ENCODE measurements around the gene ALAD. TPM values are rescaled to one million over a fixed set of nuclear protein-coding genes. Genes with fewer than 3 reads are reported as not detected.
"Not testable (repeated sequence)": the region's sequence is repeated elsewhere in the genome, so short reads cannot be mapped to it uniquely, and the experiment has no call there.

The ALAD gene
- total RNA-seq, 3 donors from 2014 or later (not counting 1 experiment from before 2014, with no cell fraction given), result 30.3 to 38.7 (median 36.4) TPM

- 49% methylated on average over 7 of the region's 7 CpGs for WGBS (ENCODE audit: insufficient coverage)
- peak overlapping the region; percentile 75 for H3K4me3 Mint-ChIP-seq
- H3K27ac ChIP-seq (ENCODE audit: low read length), result not testable (repeated sequence)
These were observed 5.9 kb upstream of the ALAD start for GRCh38 chr9:113406873-113407511.

GRCh38 chr9:113406353-113406752, 5.3 kb upstream of the ALAD start:
- H3K4me3 ChIP-seq (ENCODE audit: low read length); DNase-seq; H3K9me3 ChIP-seq (ENCODE audit: control insufficient read depth, insufficient read depth, low read length); H3K27ac ChIP-seq (ENCODE audit: low read length); H3K36me3 Mint-ChIP-seq; H3K36me3 ChIP-seq (ENCODE audit: control insufficient read depth, insufficient read depth, low read length); H3K27me3 Mint-ChIP-seq (ENCODE audit: low read depth in 2 of 2); ATAC-seq; H3K27me3 ChIP-seq (ENCODE audit: control insufficient read depth, insufficient read depth, low read length); intact Hi-C loops (cut with micrococcal nuclease); H3K4me3 Mint-ChIP-seq; H3K9me3 Mint-ChIP-seq: not testable (repeated sequence)
- Mint-ChIP-seq H3K4me1 (peaks cover 29 to 31% of the 10 kb centered on the region in 2 donors), H3K27ac (peak overlapping the region; percentile 61 to 96)
- H3K4me1 ChIP-seq (ENCODE audit: control insufficient read depth, insufficient read depth, low read length), result peaks cover 24% of the 10 kb centered on the region
- 96% methylated on average over 9 of the region's 9 CpGs for WGBS (ENCODE audit: insufficient coverage)

More at GRCh38 chr9:113406873-113407511, 5.9 kb upstream of the ALAD start:
- H3K4me1 Mint-ChIP-seq, result peaks cover 24 to 28% of the 10 kb centered on the region in 2 donors
- not testable (repeated sequence) for H3K36me3 Mint-ChIP-seq; H3K9me3 ChIP-seq (ENCODE audit: control insufficient read depth, insufficient read depth, low read length); H3K9me3 Mint-ChIP-seq; H3K36me3 ChIP-seq (ENCODE audit: control insufficient read depth, insufficient read depth, low read length); H3K4me3 ChIP-seq (ENCODE audit: low read length); H3K27me3 Mint-ChIP-seq (ENCODE audit: low read depth in 2 of 2); H3K27me3 ChIP-seq (ENCODE audit: control insufficient read depth, insufficient read depth, low read length)
- ATAC-seq (peak in 2 of 3 donors; percentile 14 to 22), DNase-seq (peak; percentile 42 to 79)
- TF ChIP-seq CTCF (IDR thresholded peaks at IDR 0.05), result peak; percentile 72
- H3K27ac Mint-ChIP-seq, result peak overlapping the region; percentile 61 to 96
- intact Hi-C loops (cut with micrococcal nuclease), result loop anchor here (1.0 kb wide), 2 partner anchors 98 to 133 kb away; no protein-coding TSS in a partner anchor
- H3K4me1 ChIP-seq (ENCODE audit: control insufficient read depth, insufficient read depth, low read length), result peaks cover 23% of the 10 kb centered on the region

- H3K9me3 Mint-ChIP-seq, result no peaks in the 10 kb centered on the region
- Histone ChIP-seq H3K4me3 (ENCODE audit: low read length) (no peak overlapping the region), H3K27me3 (ENCODE audit: control insufficient read depth, insufficient read depth, low read length) (no peaks in the 10 kb centered on the region), H3K9me3 (ENCODE audit: control insufficient read depth, insufficient read depth, low read length) (no peaks in the 10 kb centered on the region), H3K27ac (ENCODE audit: low read length) (no peak overlapping the region), H3K4me1 (ENCODE audit: control insufficient read depth, insufficient read depth, low read length) (peaks cover 20% of the 10 kb centered on the region), H3K36me3 (ENCODE audit: control insufficient read depth, insufficient read depth, low read length) (peaks cover 7% of the 10 kb centered on the region)
- DNase-seq (no peak), ATAC-seq (no peak)
- no peaks in the 10 kb centered on the region for H3K27me3 Mint-ChIP-seq (ENCODE audit: low read depth in 2 of 2)
- no peak overlapping the region for H3K4me3 Mint-ChIP-seq
- TF ChIP-seq CTCF (IDR thresholded peaks at IDR 0.05), result no peak
- peaks cover 25 to 32% of the 10 kb centered on the region in 2 donors for H3K4me1 Mint-ChIP-seq
- H3K27ac Mint-ChIP-seq, result no peak overlapping the region
- 78% methylated on average over 2 of the region's 2 CpGs for WGBS (ENCODE audit: insufficient coverage)
- intact Hi-C loops (cut with micrococcal nuclease), result no loop called here
- no peaks in the 10 kb centered on the region for H3K36me3 Mint-ChIP-seq
These were observed 2.6 kb upstream of the ALAD start for GRCh38 chr9:113403646-113404045.

GRCh38 chr9:113399646-113400200, 1.4 kb downstream of the ALAD start:
- H3K27ac Mint-ChIP-seq, result peak overlapping the region; percentile 7 to 90
- DNase-seq (no peak), ATAC-seq (no peak)
- no peaks in the 10 kb centered on the region for H3K36me3 Mint-ChIP-seq
- Histone ChIP-seq H3K36me3 (ENCODE audit: control insufficient read depth, insufficient read depth, low read length) (no peaks in the 10 kb centered on the region), H3K27me3 (ENCODE audit: control insufficient read depth, insufficient read depth, low read length) (no peaks in the 10 kb centered on the region), H3K9me3 (ENCODE audit: control insufficient read depth, insufficient read depth, low read length) (no peaks in the 10 kb centered on the region), H3K4me3 (ENCODE audit: low read length) (no peak overlapping the region), H3K4me1 (ENCODE audit: control insufficient read depth, insufficient read depth, low read length) (peaks cover 16% of the 10 kb centered on the region), H3K27ac (ENCODE audit: low read length) (no peak overlapping the region)
- TF ChIP-seq CTCF (IDR thresholded peaks at IDR 0.05), result no peak
- WGBS (ENCODE audit: insufficient coverage), result 98% methylated on average over 3 of the region's 3 CpGs
- H3K9me3 Mint-ChIP-seq, result no peaks in the 10 kb centered on the region
- intact Hi-C loops (cut with micrococcal nuclease), result no loop called here
- no peaks in the 10 kb centered on the region for H3K27me3 Mint-ChIP-seq (ENCODE audit: low read depth in 2 of 2)
- peaks cover 6 to 32% of the 10 kb centered on the region in 2 donors for H3K4me1 Mint-ChIP-seq
- peak overlapping the region; percentile 80 for H3K4me3 Mint-ChIP-seq

Measured in natural killer cell (primary cell).